A549 treated with ZK216348 at 1 μM for 4 hours (cell line): Measurements from ENCODE around the gene SMARCB1. TPM values are rescaled to one million over a fixed set of nuclear protein-coding genes. Genes with fewer than 3 reads are reported as not detected.

ENCODE experiments used
- total RNA-seq: library from RNA; stranded (reverse); fragments of 200-300 nt; extraction: Qiagen RNA extraction; gene quantifications from 5 replicates; pipeline ENCODE4 v1.2.3, GENCODE V29; 2022; ENCODE audit warnings: low read depth

SMARCB1 gene
- 49.8 to 59.1 TPM (median 54.2 TPM) in 5 replicates for total RNA-seq

DNA sequence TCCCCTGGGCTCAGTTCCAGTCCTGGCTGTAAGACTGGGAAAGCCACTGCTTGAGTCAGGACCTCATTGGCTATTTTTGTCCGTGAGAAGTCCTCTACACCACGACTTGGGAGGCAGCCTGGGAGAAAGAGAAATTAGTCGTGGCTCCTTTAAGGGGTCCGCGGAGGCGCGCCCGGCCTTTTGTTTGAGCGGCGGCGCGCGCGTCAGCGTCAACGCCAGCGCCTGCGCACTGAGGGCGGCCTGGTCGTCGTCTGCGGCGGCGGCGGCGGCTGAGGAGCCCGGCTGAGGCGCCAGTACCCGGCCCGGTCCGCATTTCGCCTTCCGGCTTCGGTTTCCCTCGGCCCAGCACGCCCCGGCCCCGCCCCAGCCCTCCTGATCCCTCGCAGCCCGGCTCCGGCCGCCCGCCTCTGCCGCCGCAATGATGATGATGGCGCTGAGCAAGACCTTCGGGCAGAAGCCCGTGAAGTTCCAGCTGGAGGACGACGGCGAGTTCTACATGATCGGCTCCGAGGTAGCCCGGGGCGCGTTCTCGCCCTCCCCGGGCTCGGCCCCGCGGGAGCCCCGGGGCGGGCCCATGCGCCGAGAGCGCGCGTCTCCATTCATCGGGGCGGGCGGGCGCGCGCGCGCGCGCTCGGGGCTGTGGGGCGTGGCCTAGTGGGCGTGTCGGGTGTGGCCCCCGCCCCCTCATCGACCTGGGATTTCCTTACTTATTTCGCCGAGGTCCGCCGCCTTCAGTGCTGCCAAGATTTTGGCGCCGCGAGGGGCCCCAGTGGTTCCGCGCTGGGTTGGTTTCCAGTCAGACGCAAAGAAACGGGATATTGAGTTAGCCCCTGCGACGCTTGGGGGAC, at the start of gene SMARCB1:
TSS of gene SMARCB1 (plus strand) at position 215 of the 848 bp plus-strand sequence. CDS start at position 419, 204 bp downstream.

DNA sequence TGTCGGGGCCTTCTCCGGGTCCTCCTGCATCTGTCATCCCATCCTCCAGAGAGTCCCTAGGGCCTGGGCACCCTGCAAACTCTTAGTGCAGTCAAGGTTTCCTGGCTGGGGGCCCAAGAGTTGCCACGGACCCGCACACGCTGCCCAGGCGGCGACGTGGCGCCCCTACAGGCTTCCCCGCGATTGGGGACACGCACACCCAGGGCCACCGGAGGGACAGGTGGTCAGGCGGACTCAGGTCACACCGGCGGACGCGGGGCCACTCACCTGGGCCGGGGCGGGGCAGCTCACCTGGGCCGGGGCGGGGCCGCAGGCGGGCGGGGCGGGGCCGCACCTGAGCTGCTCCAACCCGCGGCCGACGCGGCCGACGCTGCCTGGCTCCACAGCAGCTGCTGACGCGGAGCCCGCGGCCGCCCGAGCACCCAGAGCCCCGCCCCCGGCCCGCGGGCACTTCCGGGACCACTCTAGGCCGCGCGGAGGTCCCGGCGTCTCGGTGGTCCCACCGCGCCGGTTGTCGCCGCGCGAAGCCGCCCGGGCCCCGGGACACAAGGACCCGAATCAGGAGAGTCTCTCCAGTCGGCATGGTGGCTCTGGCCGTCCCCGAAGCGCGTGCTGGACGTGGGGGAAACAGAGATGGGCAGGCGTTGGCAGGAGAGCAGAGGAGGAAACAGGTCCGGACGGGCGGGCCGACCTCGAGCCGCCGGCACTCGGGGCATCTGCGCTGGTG, 35.9 kb upstream of the SMARCB1 start, which contains the start of gene ZNF70:
TSS of gene ZNF70 (minus strand) at position 399 of the 727 bp plus-strand sequence. CDS start 5,972 bp downstream, outside the sequence.

DNA sequence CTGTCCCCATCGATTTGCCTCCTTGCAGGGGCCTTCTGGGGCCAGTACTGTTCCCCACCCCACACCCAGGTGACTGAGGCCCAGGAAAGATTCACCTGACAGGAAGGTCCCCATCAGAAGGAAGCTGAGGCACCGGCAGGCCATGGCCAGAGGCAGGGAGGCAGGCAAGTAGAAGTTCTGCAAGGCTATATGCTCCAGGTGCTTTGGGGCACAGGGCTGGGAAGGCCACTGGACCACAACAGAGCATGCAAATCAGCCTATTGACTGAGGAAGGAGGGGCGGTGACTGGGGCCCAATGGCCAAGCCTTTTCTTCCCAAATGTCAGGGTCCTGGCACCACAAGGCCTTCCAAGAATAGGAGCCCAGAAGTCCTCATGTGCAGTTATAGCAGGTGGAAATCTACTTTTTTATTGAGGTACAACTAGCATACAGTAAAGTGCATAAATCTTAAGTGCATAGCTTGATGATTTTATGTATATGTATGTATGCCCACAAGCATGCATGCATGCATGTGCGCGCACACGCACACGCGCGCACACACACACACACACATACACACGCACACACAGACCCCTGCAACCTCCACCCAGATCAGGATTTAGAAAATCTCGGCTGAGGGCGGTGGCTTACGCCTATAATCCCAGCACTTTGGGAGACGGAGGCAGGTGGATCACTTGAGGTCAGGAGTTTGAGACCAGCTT, 32.4 kb upstream of the SMARCB1 start, which contains the start of gene VPREB3:
TSS of gene VPREB3 (minus strand) at position 206 of the 700 bp plus-strand sequence. CDS start at position 144, 62 bp downstream.

DNA sequence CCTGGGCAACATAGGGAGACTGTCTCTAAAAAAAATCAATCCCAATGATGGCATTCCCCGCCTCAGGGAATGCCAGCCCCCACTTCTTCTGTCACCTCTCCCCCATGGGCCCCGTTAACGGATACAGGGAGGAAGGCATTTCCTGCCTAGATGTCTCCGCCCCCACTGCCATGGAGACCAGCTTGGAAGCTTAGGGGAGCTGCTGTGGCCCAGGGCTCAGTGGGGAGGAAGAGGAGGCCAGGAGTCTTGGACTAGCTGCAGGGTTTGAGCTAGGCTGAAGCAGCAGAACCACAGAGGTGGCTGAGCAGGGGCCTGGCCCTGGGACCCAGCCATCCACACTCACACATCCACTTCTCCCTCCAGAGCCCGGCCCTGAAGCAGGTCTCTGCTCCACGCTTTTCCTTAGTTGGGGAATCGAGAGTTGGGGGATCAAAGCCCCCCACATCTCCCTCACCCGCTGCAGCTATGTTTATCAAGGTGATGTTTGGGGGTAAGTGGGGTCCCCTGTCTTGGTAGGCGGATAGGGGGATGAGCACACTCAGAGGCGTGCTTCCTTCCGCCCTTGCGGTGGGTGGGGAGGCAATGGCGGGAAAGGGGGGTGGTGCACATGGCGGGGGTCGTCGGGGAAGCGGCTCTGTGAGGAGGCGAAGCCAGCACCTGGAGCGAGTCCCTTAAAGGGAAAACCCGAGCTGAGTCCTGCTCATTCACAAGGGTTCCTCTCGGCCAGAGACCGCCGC, 23.8 kb upstream of the SMARCB1 start, which contains the start of gene C22orf15:
TSS of gene C22orf15 (plus strand) at position 149 of the 737 bp plus-strand sequence. CDS start at position 466, 317 bp downstream.

DNA sequence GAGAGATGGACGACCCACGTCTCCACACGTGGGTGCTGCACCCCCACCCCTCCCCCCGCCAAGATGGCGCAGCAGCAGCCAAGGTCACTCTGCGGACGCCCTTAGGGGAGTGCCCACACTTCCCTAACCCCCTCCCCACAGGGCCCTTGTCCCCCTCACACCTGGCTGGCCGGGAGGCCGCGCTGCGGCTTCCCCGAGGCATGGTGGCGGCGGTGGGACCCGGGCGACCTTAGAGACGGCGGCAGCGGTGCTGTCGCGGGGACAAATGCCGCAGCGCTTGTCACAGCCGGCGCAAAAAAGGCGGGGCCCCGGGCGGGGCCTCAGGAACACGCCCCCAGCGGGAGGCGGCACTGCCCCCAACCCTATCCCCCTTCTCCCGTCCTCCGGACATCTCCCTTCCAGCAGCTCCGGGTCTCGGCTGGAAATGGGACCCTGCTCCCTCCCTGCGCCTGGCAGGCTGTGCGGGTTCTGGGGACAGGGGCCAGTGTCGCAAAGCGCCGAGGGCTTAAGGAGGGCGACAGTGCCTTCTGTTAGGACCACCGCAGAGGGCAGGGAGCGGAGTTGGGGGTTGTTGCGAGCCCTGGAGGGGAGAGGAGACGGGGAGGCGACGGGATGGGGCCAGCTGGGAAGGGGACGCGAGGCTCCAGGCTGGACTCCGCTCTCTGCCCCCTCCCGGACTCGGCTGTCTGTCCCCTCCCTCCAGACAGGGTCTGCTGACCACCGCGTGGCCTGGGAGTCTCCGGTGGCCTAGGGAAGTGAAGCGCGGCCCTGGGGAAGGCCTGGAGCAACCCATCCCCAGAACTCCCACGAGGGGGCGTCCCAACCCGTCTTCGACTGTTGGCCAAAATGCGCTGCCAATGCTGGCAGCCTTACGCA, 18.9 kb upstream of the SMARCB1 start, which contains the start of gene CHCHD10:
TSS of gene CHCHD10 (minus strand) at position 300 of the 876 bp plus-strand sequence. CDS start at position 202, 98 bp downstream.

DNA sequence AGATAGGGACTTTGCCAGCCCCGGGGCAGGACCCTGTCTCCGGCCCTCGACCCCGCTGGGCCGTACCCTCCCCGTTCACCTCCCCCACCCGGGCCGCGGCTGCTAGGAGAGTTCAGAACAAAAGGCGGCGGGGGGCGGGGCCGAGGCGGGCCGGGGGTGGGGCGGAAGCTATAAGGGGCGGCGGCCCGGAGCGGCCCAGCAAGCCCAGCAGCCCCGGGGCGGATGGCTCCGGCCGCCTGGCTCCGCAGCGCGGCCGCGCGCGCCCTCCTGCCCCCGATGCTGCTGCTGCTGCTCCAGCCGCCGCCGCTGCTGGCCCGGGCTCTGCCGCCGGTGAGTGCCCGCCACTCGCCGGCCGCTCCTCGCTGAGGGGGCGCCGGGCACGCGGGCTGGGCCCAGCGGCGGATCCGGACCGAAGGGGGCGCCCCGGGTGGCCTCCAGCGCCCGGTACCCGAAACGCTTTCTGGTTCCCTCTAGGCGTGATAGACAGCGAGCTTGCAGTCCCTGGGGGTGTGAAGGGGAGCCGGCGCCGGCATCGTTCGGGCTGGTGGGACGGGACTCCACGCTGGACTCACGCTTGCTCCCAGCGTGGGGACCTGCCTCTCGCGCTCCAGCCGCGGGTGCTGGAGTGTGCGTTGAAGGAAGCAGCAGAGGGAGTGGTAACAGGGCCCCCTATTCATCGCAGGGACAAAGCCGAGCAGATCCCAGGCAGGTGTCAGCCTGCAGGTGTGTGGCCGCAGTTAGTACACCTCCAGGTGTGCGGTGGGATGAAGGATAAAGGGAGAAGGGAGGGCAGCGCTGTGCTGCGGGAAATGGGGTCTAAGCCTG, 13.9 kb upstream of the SMARCB1 start, which contains the start of gene MMP11:
TSS of gene MMP11 (plus strand) at position 201 of the 825 bp plus-strand sequence. CDS start at position 223, 22 bp downstream.

DNA sequence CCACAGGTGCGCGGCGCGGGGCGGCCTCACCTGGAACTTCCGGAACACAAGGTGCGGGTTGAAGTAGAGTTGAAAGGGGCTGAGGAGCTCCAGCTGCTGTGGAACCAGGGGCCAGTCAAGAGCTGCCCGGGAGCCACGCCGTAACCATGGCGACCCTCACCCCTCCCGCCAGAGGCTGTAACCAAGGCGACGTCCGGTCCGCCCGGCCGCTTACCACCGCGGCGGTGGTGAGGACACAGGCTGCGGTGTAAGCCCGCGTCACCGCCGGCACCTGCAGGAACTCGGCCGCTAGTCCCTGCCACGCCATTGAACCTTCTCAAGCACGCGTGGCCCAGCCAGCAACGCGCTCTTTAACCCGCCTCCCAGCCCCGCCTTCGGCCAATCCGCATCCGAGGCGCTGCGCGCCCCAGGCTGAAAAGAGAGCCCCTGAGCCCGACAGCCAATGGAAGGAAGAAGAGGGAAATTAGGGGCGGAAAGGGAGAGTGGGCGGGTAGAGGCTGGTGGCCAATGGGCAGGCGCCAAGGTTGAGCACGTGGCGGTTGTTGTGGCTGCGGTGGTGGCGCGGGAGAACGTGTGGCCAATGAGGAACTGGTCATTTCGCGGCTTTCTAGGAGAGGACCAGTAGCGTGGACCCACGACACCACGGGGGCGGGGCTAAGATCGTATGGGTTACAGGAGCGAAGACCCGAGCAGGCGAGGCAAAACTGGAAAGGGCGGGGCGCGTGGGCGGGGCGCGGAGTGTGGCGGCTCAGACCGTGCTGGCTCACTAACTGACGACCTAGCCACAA, 52.1 kb downstream of the SMARCB1 start, which contains the start of gene DERL3:
TSS of gene DERL3 (minus strand) at position 326 of the 788 bp plus-strand sequence. CDS start at position 307, 19 bp downstream.

DNA sequence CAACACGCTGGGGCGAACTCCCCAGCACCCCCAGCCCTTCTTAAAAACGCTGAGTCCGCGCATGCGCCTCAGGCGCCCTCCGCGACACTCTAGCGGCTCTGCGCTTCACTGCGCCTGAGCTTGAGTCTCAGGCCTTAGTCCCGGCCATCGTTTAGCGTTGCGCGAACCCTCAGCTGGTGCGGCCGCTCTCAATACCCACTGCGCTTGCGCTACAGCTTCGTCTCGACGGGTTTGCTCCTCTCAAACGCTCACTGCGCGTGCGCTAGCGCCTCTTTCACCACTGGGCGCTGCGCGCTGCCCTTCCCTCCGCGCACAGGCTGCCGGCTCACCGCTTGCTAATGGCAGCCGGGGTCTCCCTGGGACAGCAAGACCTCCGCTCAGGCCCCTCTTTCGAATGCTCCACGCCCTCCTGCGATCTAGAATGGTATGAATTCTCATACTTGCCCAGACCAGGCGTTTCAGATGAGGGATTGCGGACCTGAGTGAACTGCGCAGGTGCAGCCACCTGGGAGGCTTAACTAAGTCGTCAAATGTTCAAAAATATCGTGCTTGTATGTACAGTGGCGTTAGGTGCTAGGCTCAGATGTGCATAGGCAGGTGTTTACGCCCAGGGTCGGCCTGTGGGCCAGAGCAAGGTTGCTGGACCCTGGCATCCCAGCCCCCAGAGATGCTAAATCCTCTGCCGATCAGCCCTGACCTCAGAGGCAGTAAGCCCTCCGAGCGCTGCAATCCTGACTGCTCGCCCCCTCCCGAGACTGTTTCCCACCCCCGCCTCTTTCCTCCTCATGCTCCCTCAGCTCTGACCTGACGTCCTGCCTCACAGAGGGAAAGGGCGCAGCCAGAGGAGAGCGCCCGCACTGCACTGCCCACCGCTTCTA, 71.1 kb downstream of the SMARCB1 start, which contains the start of gene SLC2A11:
TSS of gene SLC2A11 (plus strand) at position 270 of the 878 bp plus-strand sequence. CDS start at position 395, 125 bp downstream.

Other genes with a start within 250 kb of the SMARCB1 start
- not detected in 5 replicates for gene IGLL1, start 206.7 kb upstream of the SMARCB1 start, total RNA-seq
- gene DRICH1, start 154.6 kb upstream of the SMARCB1 start, total RNA-seq, result 0.28 to 0.52 TPM (median 0.39 TPM) in 3 of 5 replicates, not detected in the others
- not detected in 5 replicates for gene RGL4, start 96.0 kb upstream of the SMARCB1 start, total RNA-seq
- 0.93 to 1.2 TPM (median 1.1 TPM) in 5 replicates for gene ZNF70, start 35.9 kb upstream of the SMARCB1 start, total RNA-seq
- gene VPREB3, start 32.5 kb upstream of the SMARCB1 start, total RNA-seq, result 0.65 to 1.3 TPM (median 0.76 TPM) in 4 of 5 replicates, not detected in the other
- not detected in 5 replicates for gene C22orf15, start 24.0 kb upstream of the SMARCB1 start, total RNA-seq
- gene CHCHD10, start 19.0 kb upstream of the SMARCB1 start, total RNA-seq, result 90.5 to 192 TPM (median 178 TPM) in 5 replicates
- gene MMP11, start 14.1 kb upstream of the SMARCB1 start, total RNA-seq, result 0.18 to 0.66 TPM (median 0.32 TPM) in 5 replicates
- 0.31 to 0.68 TPM (median 0.65 TPM) in 5 replicates for gene DERL3, start 52.0 kb downstream of the SMARCB1 start, total RNA-seq
- 7.2 to 11.0 TPM (median 9.2 TPM) in 5 replicates for gene SLC2A11, start 70.9 kb downstream of the SMARCB1 start, total RNA-seq
- gene MIF, start 107.4 kb downstream of the SMARCB1 start, total RNA-seq, result 417 to 979 TPM (median 841 TPM) in 5 replicates
- 0.21 to 0.40 TPM (median 0.21 TPM) in 3 of 5 replicates, not detected in the others for gene GSTT2B, start 174.2 kb downstream of the SMARCB1 start, total RNA-seq
- 1.5 to 2.4 TPM (median 1.7 TPM) in 5 replicates for gene DDTL, start 179.9 kb downstream of the SMARCB1 start, total RNA-seq
- 84.5 to 162 TPM (median 148 TPM) in 5 replicates for gene DDT, start 187.5 kb downstream of the SMARCB1 start, total RNA-seq
- not detected in 5 replicates for gene GSTT2, start 193.2 kb downstream of the SMARCB1 start, total RNA-seq
- gene GSTT4, start 218.5 kb downstream of the SMARCB1 start, total RNA-seq, result not detected in 5 replicates
- gene CABIN1, start 224.3 kb downstream of the SMARCB1 start, total RNA-seq, result 13.7 to 34.5 TPM (median 27.5 TPM) in 5 replicates